Measurements from ENCODE around the gene VWA5B1.

DNA sequence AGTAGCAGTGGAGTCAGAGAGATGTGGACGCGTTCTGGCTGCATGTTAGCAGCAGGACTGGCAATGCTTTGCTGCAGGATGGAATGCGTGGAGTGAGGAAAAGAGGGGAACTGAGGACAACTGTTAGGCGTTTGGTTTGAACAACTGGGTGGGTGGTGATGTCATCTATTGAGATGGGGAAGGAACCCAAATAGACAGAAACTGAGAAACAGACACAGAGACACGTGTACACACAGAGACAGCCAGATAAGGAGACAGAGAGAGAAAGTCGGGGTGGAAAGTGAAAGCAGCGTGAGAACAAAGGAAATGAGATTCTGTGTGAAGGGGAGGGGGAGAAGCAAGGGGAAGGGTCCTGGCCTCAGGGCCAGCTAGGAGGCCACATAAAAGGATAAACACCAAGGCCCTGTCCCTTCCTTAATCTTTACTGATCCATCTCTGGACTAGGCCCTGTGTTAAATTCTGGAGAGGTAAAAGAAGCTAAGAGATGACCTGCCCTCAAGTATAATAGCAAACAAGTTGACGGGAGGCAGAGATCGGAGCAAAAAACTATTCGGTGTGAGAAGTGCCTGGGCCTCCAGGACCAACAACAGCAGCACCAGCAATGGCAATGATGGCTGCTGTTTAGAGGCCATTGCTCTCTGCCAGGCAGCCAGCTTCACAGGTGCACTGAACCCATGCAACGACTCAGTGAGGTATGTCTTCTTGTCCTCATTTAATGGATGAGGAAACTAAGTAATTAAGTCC is 31.6 kb downstream of the VWA5B1 start:
- TF ChIP-seq, protein P1, sequence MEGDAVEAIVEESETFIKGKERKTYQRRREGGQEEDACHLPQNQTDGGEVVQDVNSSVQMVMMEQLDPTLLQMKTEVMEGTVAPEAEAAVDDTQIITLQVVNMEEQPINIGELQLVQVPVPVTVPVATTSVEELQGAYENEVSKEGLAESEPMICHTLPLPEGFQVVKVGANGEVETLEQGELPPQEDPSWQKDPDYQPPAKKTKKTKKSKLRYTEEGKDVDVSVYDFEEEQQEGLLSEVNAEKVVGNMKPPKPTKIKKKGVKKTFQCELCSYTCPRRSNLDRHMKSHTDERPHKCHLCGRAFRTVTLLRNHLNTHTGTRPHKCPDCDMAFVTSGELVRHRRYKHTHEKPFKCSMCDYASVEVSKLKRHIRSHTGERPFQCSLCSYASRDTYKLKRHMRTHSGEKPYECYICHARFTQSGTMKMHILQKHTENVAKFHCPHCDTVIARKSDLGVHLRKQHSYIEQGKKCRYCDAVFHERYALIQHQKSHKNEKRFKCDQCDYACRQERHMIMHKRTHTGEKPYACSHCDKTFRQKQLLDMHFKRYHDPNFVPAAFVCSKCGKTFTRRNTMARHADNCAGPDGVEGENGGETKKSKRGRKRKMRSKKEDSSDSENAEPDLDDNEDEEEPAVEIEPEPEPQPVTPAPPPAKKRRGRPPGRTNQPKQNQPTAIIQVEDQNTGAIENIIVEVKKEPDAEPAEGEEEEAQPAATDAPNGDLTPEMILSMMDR (IDR thresholded peaks at IDR 0.05; ENCODE audit: extremely low read depth in 1 of 2, insufficient read depth in 1 of 2, low read depth in 1 of 2, low read length in 2 of 2): no peak
- TF ChIP-seq, protein P2, sequence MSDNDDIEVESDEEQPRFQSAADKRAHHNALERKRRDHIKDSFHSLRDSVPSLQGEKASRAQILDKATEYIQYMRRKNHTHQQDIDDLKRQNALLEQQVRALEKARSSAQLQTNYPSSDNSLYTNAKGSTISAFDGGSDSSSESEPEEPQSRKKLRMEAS (IDR thresholded peaks at IDR 0.05; ENCODE audit: insufficient read depth, insufficient read length): no peak
